Mucosa of stomach (tissue), 1 donor: ENCODE measurements around the gene SSTR3.

ENCODE experiments used
- H3K27me3 ChIP-seq: one replicate; pipeline ENCODE4 v1.7.0; 2013; ENCODE audit warnings: mild to moderate bottlenecking, low read length; ENCODE audit not compliant: control insufficient read depth, insufficient read depth
- H3K36me3 ChIP-seq: one replicate; pipeline ENCODE4 v1.7.0; 2013; ENCODE audit warnings: low read length; ENCODE audit not compliant: control insufficient read depth, insufficient read depth
- H3K4me1 ChIP-seq: one replicate; pipeline ENCODE4 v1.7.0; 2013; ENCODE audit warnings: mild to moderate bottlenecking, low read length; ENCODE audit not compliant: control insufficient read depth, insufficient read depth
- H3K4me3 ChIP-seq: one replicate; pipeline ENCODE4 v1.7.0; 2013; ENCODE audit warnings: low read length
- H3K9ac ChIP-seq: one replicate; pipeline ENCODE4 v1.7.0; 2013; ENCODE audit warnings: mild to moderate bottlenecking, low read length, moderate library complexity
- H3K9me3 ChIP-seq: one replicate; pipeline ENCODE4 v1.7.0; 2013; ENCODE audit warnings: mild to moderate bottlenecking, low read length, moderate library complexity; ENCODE audit not compliant: control insufficient read depth
- donor health status: Pancreatic carcinoma.

Gene SSTR3

GRCh38 chr22:37182949-37183245 lies 29.4 kb downstream of the SSTR3 start:
- H3K4me3 ChIP-seq: no peak overlapping the region
- H3K36me3 ChIP-seq: no peaks in the 10 kb centered on the region
- H3K4me1 ChIP-seq: peaks cover 41% of the 10 kb centered on the region
- no peaks in the 10 kb centered on the region for H3K27me3 ChIP-seq
- H3K9me3 ChIP-seq: no peaks in the 10 kb centered on the region
- no peak overlapping the region for H3K9ac ChIP-seq

DNA sequence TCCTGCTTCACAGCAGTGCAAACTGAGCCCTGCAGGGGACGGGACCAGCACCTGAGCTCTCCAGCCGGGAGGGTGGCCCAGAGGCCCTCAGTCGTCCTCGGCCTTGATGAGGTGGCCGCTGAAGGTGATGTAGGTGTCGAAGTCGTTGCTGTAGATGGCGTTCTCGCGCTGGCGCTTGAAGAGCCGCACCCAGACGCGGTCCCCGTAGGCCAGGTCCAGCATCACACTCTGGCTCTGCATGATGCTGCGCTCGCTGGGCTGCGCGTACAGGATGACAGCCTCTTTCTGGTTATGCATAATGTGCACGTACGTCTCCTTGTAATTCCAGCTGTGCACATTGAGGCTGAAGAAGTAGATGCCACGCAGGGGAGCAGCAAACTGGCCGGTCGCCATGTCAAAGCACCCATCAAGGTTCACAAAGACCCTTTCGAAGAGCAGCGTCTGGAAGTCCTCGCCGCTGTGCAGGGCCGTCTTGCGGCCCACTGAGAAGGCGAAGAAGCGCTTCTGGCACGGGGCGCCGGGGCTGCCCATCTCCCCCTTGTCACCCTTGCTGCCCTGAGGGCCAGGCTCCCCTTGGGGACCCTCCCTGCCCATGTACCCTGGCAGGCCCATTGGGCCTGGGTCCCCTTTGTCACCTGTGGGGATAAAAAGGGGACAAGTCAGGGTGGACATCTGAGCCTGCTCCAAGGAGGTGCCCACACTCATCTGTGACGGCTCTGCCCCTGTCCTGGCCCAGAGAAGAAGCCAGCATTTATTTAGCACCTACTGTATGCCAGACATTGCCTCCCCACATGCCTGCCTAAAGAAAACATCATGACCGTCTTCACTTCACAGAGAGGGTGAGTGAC lies 30.0 kb downstream of the SSTR3 start:
- Histone ChIP-seq H3K27me3 (no peaks in the 10 kb centered on the region), H3K4me3 (no peak overlapping the region), H3K4me1 (peaks cover 41% of the 10 kb centered on the region), H3K36me3 (no peaks in the 10 kb centered on the region), H3K9ac (no peak overlapping the region), H3K9me3 (no peaks in the 10 kb centered on the region)

DNA sequence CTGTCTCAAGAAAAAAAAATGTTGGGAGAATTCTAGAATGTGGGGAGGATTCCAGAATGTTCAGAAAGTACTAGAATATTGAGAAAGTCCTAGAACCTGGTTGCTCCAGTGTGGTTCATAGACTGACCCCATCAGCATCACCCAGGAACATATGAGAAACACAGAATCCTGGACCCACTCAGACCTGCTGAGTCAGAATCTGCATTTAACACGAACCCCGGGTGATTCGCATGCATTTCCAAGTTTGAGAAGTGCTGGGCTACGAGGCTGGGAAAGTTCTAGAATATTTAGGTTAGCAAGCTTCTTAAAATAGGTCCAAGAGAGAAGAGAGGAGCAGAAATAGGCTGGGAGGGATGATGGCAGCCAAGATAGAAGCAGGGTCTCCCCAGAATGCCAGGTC lies 30.6 kb downstream of the SSTR3 start:
- H3K27me3 ChIP-seq: no peaks in the 10 kb centered on the region
- H3K4me3 ChIP-seq: no peak overlapping the region
- no peak overlapping the region for H3K9ac ChIP-seq
- H3K9me3 ChIP-seq: no peaks in the 10 kb centered on the region
- peaks cover 41% of the 10 kb centered on the region for H3K4me1 ChIP-seq
- H3K36me3 ChIP-seq: no peaks in the 10 kb centered on the region

DNA sequence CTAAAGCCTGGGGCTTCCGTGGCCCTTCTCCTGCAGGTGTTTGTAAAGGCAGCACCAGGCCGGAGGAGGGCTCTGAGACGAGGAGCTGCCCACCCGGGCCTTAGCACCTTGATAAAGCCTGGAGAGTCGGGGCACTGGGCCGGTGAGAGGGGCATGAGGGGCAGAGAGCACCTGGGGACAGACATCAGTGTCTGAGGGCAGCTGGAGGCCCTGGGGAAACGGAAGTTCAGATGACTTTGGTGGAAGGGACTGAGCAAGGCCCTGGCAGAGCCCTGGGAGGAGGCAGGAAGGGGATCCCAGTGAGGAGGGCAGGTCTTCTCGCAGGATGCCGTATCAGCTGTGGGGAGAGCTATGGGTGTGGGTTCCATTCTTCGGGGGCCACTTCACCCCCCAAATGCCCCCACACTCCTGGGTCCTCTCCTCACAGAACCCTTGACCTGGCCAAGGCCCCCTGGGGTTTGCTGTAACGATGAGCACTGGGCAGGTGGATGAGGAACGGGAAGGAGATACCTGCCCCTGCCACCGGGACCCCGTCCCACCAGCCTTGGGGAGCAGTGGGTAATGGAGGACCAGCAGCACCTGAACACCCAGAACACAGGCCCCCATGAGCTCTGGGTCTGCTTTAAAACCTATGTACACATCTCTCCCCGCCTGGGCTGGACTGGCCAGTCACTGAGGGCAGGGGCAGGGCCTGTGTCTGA lies 31.6 kb downstream of the SSTR3 start:
- no peaks in the 10 kb centered on the region for H3K9me3 ChIP-seq
- H3K4me1 ChIP-seq: peaks cover 42% of the 10 kb centered on the region
- H3K36me3 ChIP-seq: no peaks in the 10 kb centered on the region
- H3K9ac ChIP-seq: no peak overlapping the region
- no peak overlapping the region for H3K4me3 ChIP-seq
- no peaks in the 10 kb centered on the region for H3K27me3 ChIP-seq

- H3K4me3 ChIP-seq: no peak overlapping the region
- no peaks in the 10 kb centered on the region for H3K9me3 ChIP-seq
- H3K27me3 ChIP-seq: no peaks in the 10 kb centered on the region
- no peak overlapping the region for H3K9ac ChIP-seq
- H3K36me3 ChIP-seq: no peaks in the 10 kb centered on the region
- peaks cover 45% of the 10 kb centered on the region for H3K4me1 ChIP-seq
These were observed 32.5 kb downstream of the SSTR3 start for GRCh38 chr22:37179622-37180420.

GRCh38 chr22:37179126-37179470 lies 33.2 kb downstream of the SSTR3 start:
- H3K36me3 ChIP-seq: no peaks in the 10 kb centered on the region
- H3K9ac ChIP-seq: no peak overlapping the region
- H3K9me3 ChIP-seq: no peaks in the 10 kb centered on the region
- peaks cover 45% of the 10 kb centered on the region for H3K4me1 ChIP-seq
- H3K4me3 ChIP-seq: no peak overlapping the region
- no peaks in the 10 kb centered on the region for H3K27me3 ChIP-seq

DNA sequence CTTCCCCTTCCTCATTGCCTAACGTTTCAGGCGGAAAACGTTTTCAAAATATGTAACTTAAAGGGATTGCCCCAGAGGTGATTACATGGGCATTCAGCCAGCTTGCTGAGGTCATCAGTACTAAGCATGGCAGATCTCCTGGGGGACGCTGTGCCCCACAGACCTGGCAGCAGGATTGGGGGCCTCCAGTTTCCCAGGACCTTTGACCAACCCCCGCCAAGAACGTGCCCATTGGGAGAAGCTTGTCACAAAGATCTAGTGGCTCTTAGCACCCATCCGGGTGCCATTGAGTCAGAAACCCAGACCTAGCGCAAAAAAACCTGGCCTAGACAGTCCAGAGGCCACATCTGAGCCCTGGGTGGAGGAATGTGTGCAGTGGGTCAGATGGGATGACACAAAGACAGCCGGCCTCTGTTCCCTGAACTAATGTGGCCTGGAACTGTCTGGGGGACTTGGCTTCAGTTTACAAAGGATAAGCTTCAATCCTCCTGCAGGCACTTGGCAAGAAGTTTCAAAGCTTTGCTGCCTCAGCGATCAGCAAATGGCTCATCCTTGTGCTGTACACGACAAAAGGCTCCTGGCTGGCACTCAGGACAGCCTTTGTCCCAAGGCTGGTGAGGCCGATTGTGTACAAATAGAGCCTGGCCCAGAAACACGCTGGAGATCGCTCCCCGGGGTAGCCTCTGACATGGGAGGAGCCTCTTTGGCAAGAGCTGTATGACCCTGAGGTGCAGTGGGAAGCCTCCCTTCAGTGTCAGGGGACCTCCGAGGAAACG lies 33.7 kb downstream of the SSTR3 start:
- Histone ChIP-seq H3K4me3 (no peak overlapping the region), H3K9ac (peak overlapping the region; percentile 1), H3K4me1 (peaks cover 45% of the 10 kb centered on the region), H3K27me3 (no peaks in the 10 kb centered on the region), H3K36me3 (no peaks in the 10 kb centered on the region), H3K9me3 (no peaks in the 10 kb centered on the region)

DNA sequence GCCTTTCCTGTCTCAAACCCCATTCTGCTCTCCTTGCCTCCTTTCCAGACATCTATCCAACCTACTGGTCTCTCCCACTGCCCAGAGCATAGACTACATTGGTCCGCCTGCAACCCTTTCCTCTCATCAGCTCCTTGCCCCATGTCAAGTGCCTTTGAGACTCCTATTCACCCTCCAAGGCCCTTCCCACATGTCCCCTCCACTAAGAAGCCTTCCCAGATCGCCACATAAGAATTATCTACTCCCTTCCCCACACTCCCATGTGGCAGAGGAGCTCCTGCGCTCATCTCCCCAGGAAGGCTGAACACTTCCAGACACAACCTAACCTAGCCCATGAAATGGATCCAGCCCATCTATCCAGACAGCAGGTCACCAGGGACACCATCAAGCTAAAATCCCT lies 34.5 kb downstream of the SSTR3 start:
- no peaks in the 10 kb centered on the region for H3K27me3 ChIP-seq
- H3K36me3 ChIP-seq: no peaks in the 10 kb centered on the region
- H3K4me3 ChIP-seq: no peak overlapping the region
- H3K9ac ChIP-seq: no peak overlapping the region
- no peaks in the 10 kb centered on the region for H3K9me3 ChIP-seq
- peaks cover 45% of the 10 kb centered on the region for H3K4me1 ChIP-seq

- Histone ChIP-seq H3K9ac (no peak overlapping the region), H3K4me1 (peaks cover 45% of the 10 kb centered on the region), H3K9me3 (no peaks in the 10 kb centered on the region), H3K36me3 (no peaks in the 10 kb centered on the region), H3K27me3 (no peaks in the 10 kb centered on the region), H3K4me3 (no peak overlapping the region)
These were observed 35.1 kb downstream of the SSTR3 start for GRCh38 chr22:37177221-37177620.

GRCh38 chr22:37176464-37177061 lies 35.7 kb downstream of the SSTR3 start:
- Histone ChIP-seq H3K9me3 (no peaks in the 10 kb centered on the region), H3K4me1 (peaks cover 45% of the 10 kb centered on the region), H3K36me3 (no peaks in the 10 kb centered on the region), H3K9ac (no peak overlapping the region), H3K4me3 (no peak overlapping the region), H3K27me3 (no peaks in the 10 kb centered on the region)

DNA sequence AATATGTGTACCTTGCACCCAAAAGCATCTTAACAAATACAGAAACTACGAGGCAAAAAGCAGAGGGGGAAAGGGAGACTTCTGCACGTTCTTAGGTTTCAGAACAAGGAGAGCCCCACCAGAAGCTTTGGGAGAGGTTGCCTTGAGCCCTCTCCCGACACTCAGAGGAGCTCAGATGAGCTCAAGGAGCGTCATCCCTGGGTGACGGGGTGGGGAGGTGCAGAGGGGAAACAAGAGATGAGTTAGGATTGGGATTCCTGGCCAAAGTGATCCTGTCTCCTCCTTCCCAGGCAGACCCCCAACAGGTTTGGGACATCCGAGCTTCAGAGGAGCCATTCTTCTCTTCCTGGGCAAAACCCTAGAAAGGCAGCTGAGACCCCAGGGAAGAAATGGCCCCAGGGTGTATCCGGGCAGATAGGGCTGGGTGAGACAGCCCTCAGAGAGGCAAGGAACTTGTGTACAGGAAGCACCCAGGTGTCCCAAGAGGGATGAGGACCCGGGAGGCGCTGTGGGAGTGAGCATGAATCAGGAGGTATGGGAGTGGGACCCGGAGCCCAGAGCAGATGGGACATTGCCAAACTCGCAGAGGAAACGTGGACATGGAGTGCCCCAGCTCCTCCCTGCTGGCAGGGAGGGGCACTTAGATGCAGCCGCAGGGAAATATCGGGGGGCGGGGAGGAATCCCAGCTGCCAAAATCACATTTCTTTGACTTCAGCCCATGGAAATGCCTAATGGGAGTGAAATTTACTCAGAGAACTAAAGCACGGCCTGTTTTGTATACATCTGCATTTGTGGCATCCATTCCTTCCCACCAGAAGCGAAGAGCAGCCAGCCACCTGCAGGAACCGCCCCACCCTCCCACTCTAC lies 36.6 kb downstream of the SSTR3 start:
- Histone ChIP-seq H3K9ac (no peak overlapping the region), H3K4me3 (no peak overlapping the region), H3K9me3 (no peaks in the 10 kb centered on the region), H3K27me3 (no peaks in the 10 kb centered on the region), H3K36me3 (no peaks in the 10 kb centered on the region), H3K4me1 (peaks cover 45% of the 10 kb centered on the region)
